HG03095 (cell line): ENCODE data around the gene ETV6.

ENCODE experiments used
- ATAC-seq: cut with Tn5 transposase; IDR thresholded peaks from one replicate; pipeline ENCODE4 v1.9.1; 2021; ENCODE audit warnings: moderate library complexity; ENCODE audit not compliant: unreplicated experiment

ETV6 gene

GRCh38 chr12:11714626-11715025, 65.2 kb downstream of the ETV6 start:
- no peak for ATAC-seq

- ATAC-seq: no peak
These were observed 66.1 kb downstream of the ETV6 start for GRCh38 chr12:11715621-11716020.

GRCh38 chr12:11716794-11717518, 67.5 kb downstream of the ETV6 start:
- ATAC-seq: no peak

- no peak for ATAC-seq
These were observed 68.1 kb downstream of the ETV6 start for GRCh38 chr12:11717519-11717961.

- ATAC-seq: no peak
These were observed 68.6 kb downstream of the ETV6 start for GRCh38 chr12:11718105-11718504.

- no peak for ATAC-seq
These were observed 69.3 kb downstream of the ETV6 start for GRCh38 chr12:11718768-11719253.

- no peak for ATAC-seq
These were observed 70.2 kb downstream of the ETV6 start for GRCh38 chr12:11719678-11720099.

GRCh38 chr12:11722071-11722470, 72.6 kb downstream of the ETV6 start:
- no peak for ATAC-seq

- ATAC-seq: no peak
These were observed 73.2 kb downstream of the ETV6 start for GRCh38 chr12:11722578-11723138.

GRCh38 chr12:11723993-11724392, 74.5 kb downstream of the ETV6 start:
- ATAC-seq: no peak

GRCh38 chr12:11724888-11725311, 75.4 kb downstream of the ETV6 start:
- ATAC-seq: no peak

- ATAC-seq: no peak
These were observed 76.2 kb downstream of the ETV6 start for GRCh38 chr12:11725686-11726085.

- no peak for ATAC-seq
These were observed 77.2 kb downstream of the ETV6 start for GRCh38 chr12:11726659-11727058.

- no peak for ATAC-seq
These were observed 77.7 kb downstream of the ETV6 start for GRCh38 chr12:11727133-11727664.

GRCh38 chr12:11728154-11728755, 78.8 kb downstream of the ETV6 start:
- ATAC-seq: no peak

GRCh38 chr12:11729008-11729407, 79.5 kb downstream of the ETV6 start:
- ATAC-seq: no peak

- no peak for ATAC-seq
These were observed 80.1 kb downstream of the ETV6 start for GRCh38 chr12:11729439-11730150.

GRCh38 chr12:11730299-11731041, 81.0 kb downstream of the ETV6 start:
- peak; percentile 28 for ATAC-seq

GRCh38 chr12:11731042-11731357, 81.5 kb downstream of the ETV6 start:
- no peak for ATAC-seq

- peak; percentile 27 for ATAC-seq
These were observed 82.0 kb downstream of the ETV6 start for GRCh38 chr12:11731455-11731854.

GRCh38 chr12:11732023-11732422, 82.5 kb downstream of the ETV6 start:
- ATAC-seq: no peak
